Stimulated activated CD4-positive, alpha-beta T cell treated with anti-CD3 and anti-CD28 coated beads, Interleukin-2, amount 100 ng/mL, for 24 hours (primary cell): ENCODE measurements around the gene WNK3.

Source experiments
- DNase-seq, 2 donors: peaks; one replicate each; pipeline ENCODE4 v3.0.0-alpha.2; 2020

The WNK3 gene

GRCh38 chrX:54157561-54157960 lies 200.3 kb downstream of the WNK3 start:
- no peak for DNase-seq
